HG03520 (cell line): ENCODE results near the gene CDC7.
"Not testable (repeated sequence)": the region's sequence is repeated elsewhere in the genome, so short reads cannot be mapped to it uniquely, and the experiment has no call there.

ENCODE experiments used
- ATAC-seq: cut with Tn5 transposase; IDR thresholded peaks from one replicate; pipeline ENCODE4 v1.9.1; 2021; ENCODE audit warnings: mild to moderate bottlenecking, moderate library complexity; ENCODE audit not compliant: unreplicated experiment

Gene CDC7

DNA sequence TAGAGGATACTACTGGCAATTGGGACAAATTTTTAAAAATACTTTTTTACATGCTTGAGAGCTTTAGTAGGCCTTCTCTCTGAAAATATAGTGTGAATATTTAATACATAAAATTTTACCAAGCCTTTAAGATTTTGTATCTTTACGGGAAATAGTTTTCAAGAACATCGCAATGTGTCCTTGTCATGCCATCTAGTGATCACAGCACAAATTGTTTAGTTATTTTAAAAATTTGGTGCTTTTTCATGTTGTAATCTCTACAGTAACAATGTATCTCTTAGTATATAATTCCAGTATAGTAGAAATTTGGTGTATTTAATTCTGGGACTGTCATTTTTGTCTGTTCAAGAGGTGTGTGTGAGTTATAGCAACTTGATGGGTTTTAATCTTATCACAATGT, 6.7 kb downstream of the CDC7 start:
- ATAC-seq: no peak

GRCh38 chr1:91510754-91511153, 10.1 kb downstream of the CDC7 start:
- ATAC-seq: no peak

GRCh38 chr1:91511386-91511785, 10.7 kb downstream of the CDC7 start:
- no peak for ATAC-seq

DNA sequence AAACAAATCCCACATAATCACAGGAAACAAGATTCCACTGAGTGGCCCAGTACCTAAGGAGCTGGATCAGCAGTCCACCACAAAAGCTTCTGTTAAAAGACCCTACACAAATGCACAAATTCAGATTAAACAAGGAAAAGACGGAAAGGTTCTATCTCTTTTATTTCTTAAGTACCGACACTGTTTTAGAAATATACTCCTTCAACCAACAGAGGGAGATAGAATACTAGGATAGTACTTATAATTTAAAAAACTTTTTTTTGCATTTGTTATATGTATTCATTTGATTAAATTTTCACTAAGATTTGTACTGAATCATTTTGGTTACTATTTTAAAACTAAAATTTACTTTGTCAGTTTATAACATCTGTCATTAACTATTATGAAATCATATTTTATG, 12.5 kb downstream of the CDC7 start:
- no peak for ATAC-seq

DNA sequence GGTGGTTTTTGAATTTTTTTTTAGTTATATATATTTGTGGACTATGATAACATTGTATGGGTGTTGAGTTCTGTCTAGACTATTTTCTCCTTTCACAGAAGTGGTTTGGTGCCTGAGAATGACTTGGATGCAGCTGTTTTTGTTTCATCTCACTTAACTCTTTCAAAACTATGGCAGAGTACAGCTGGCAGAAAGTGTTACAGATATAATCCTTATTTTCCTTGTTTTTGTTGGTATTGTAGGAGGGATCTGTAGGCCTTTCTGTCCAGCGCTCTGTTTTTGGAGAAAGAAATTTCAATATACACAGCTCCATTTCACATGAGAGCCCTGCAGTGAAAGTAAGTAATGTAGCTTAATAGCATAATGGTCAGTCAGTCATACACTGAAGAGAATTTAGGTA, 13.1 kb downstream of the CDC7 start:
- ATAC-seq: no peak

GRCh38 chr1:91515994-91516393, 15.3 kb downstream of the CDC7 start:
- no peak for ATAC-seq

DNA sequence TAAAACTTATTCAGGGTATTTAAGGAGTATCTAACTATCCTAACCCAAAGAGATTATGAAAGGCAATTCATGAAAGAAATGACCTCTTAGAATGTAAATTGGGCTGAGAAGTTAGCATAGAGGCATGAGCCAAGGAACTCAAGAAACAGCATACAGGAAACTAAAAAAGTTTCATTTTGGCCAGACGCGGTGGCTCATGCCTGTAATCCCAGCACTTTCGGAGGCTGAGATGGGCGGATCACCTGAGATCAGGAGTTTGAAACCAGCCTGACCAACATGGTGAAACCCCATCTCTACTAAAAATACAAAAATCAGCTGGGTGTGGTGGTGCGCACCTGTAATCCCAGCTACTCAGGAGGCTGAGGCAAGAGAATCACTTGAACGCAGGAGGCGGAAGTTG, 16.0 kb downstream of the CDC7 start:
- not testable (repeated sequence) for ATAC-seq

DNA sequence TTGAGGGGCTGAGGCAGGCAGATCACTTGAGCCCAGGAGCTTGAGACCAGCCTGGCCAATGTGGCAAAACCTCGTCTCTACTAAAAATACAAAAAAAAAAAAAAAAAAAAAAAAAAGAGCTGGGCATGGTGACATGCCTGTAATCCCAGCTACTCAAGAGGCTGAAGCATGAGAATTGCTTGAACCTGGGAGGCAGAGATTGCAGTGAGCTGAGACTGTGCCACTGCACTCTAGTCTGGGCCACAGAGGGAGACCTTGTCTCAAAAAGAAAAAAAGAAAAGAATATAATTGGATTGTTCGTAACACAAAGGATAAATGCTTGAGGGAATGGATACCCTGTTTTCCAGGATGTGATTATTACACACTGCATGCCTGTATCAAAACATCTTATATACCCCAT, 18.5 kb downstream of the CDC7 start:
- ATAC-seq: not testable (repeated sequence)

GRCh38 chr1:91520942-91521507, 20.4 kb downstream of the CDC7 start:
- ATAC-seq: no peak

- peak; percentile 95 for ATAC-seq
These were observed 22.8 kb downstream of the CDC7 start for GRCh38 chr1:91523482-91523881.

DNA sequence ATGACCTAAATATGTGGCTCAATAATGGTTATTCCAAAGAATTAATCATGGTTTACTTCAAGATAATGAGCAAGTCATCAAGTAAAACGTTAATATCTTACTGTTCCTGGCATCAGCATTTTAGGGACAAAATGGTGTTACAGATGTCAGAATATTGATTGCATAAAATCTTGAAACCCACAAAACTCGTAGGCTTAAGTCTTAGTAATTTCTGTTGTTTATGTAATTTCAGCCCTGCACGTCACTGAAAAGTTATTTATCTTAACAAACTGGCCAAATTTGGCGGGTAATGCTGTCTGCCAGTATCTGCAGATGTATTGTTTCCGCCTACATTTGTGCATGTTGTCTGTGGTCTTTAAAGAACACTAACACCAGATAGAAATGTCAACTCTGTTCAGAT, 25.8 kb downstream of the CDC7 start:
- ATAC-seq: no peak

GRCh38 chr1:91527266-91527765, 26.7 kb downstream of the CDC7 start:
- no peak for ATAC-seq

GRCh38 chr1:91527781-91528180, 27.1 kb downstream of the CDC7 start:
- ATAC-seq: no peak

DNA sequence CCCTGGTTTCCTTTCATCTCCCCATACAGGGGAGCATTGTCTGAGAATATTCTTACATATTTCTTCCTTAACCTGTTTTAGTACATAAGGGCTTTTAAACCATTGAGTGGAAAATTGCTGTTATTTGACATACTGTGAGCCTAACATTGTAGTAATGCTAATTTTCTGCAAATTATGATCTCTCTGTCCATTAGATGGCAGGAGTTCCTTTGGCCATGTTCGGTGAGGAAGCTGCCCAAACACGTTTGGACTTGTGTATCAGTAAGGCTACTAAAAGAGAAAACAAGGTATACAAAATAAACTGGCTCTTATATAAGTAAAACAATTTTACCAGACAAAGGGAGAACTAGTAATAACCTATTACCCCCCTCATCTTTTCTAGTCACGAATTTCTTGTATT, 29.2 kb downstream of the CDC7 start:
- no peak for ATAC-seq

GRCh38 chr1:91533361-91534024, 32.8 kb downstream of the CDC7 start:
- ATAC-seq: no peak

GRCh38 chr1:91535441-91535840, 34.8 kb downstream of the CDC7 start:
- no peak for ATAC-seq

DNA sequence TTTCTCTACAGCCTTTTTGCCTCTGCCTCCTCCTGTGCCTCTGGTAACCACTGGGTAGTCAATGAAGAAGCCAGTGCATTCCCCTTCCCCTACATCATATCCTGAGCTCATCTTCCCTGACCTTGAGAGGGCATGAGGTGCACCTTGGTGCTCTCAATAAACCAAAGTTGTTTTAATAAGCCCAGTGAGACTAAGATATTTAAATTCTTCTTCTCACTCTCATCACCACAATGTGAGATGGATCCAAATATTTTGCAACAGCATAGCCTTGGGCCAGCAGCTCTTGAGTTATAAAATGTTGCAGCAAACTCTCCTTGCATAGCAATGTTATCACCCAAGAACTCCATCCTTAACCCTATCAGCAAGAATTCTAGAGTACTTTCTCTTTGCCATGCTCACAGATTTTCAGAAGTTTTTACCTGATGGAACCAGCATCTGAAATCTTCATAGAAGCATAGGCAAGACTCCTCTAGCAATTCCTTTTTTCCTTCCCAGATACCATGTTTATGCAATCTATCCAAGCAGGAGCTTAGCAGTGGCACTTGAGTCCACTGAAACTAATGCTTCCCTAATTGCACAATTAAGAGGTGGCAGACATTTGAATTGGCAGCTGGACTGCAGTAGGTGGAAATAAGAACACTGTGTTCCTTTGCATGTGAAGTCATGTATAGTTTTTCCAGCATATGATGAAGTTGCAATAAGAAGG, 36.8 kb downstream of the CDC7 start:
- ATAC-seq: no peak

- ATAC-seq: no peak
These were observed 37.3 kb downstream of the CDC7 start for GRCh38 chr1:91537987-91538304.

DNA sequence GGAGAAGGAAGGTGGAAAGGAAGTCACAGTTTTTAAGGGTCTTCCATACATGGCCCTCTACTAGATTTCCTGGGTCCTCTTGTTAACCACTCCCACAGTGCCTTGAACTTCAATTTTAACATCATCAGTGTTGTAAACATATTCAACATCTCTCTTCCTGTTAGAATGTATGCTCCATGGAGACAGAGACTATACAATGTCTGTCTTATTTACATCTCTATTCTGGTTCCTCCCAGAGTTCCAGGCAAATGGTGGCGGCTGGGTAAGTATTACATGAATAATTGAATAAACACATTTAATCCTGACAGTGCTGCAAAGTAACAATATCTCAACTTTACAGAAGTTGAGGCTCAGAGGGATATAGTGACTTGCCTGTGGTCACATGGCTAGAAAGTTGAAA, 40.3 kb downstream of the CDC7 start:
- no peak for ATAC-seq

- ATAC-seq: no peak
These were observed 41.4 kb downstream of the CDC7 start for GRCh38 chr1:91541918-91542533.

- ATAC-seq: no peak
These were observed 45.1 kb downstream of the CDC7 start for GRCh38 chr1:91545506-91546300.
